H1 (cell line): ENCODE measurements around the gene PRR5L. TPM values are rescaled to one million over a fixed set of nuclear protein-coding genes. Genes with fewer than 3 reads are reported as not detected.

ENCODE experiments used
- EGR1 ChIP-seq: IDR thresholded peaks from 2 replicates; pipeline ENCODE4 v1.6.1; 2011; ENCODE audit warnings: low read depth, low read length, borderline replicate concordance
- FOSL1 ChIP-seq: IDR thresholded peaks from 2 replicates; pipeline ENCODE4 v1.6.1; 2011; ENCODE audit warnings: mild to moderate bottlenecking, low read depth, low read length, moderate library complexity; ENCODE audit not compliant: insufficient read depth
- JUN ChIP-seq: IDR thresholded peaks from 2 replicates; pipeline ENCODE4 v1.6.1; 2011; ENCODE audit warnings: low read depth, mild to moderate bottlenecking, improper control_type of control experiment, low read length
- RXRA ChIP-seq: IDR thresholded peaks from 2 replicates; pipeline ENCODE4 v1.6.1; 2011; ENCODE audit warnings: low read depth, mild to moderate bottlenecking, low read length, moderate library complexity; ENCODE audit not compliant: insufficient read depth
- TCF12 ChIP-seq: IDR thresholded peaks from 2 replicates; pipeline ENCODE4 v1.6.1; 2011; ENCODE audit warnings: low read depth, mild to moderate bottlenecking, low read length
- YY1 ChIP-seq: IDR thresholded peaks from 2 replicates; pipeline ENCODE4 v1.6.1; 2011; ENCODE audit warnings: low read depth, mild to moderate bottlenecking, low read length
- polyA plus RNA-seq, 7 experiments: library from polyadenylated mRNA; depleted of rRNA in 3 of 7; stranded (reverse) in 5 of 7; unstranded in 2 of 7; fragments of >200 nt in 5 of 7; fragments of 200-250 nt in 2 of 7; gene quantifications; 1 replicate in 5 of 7; 2 replicates in 1 of 7; 4 replicates in 1 of 7; pipeline versions ENCODE4 v1.2.1 to v1.2.3, GENCODE V29; 2011 to 2013; ENCODE audit warnings: missing spikeins in 2 of 7, mixed read lengths in 2 of 7
- total RNA-seq: library from RNA; stranded (reverse); fragmentation: NEBNext Ultra II Directional; extraction: Animal tissue kit (Norgen Biotek cat#: 25700); gene quantifications from 2 replicates; pipeline ENCODE4 v1.2.1, GENCODE V29; 2021
- TF ChIP-seq, protein P1 (sequence below): fragments of 300-600 bp; sonication (generic); IDR thresholded peaks from 2 replicates; pipeline ENCODE4 v1.7.1; 2012; ENCODE audit warnings: low read length, moderate library complexity, mild to moderate bottlenecking, inconsistent platforms; ENCODE audit not compliant: insufficient replicate concordance
- TF ChIP-seq, protein P2 (sequence below): IDR thresholded peaks from 2 replicates; pipeline ENCODE4 v1.6.1; 2011; ENCODE audit warnings: low read length, improper control_type of control experiment

The PRR5L gene
- total and polyA plus RNA-seq, 2 of the 8 experiments (the other 6 are each of a cell fraction or from before 2014, with no cell fraction given), result 6.6 to 10.1 TPM

DNA sequence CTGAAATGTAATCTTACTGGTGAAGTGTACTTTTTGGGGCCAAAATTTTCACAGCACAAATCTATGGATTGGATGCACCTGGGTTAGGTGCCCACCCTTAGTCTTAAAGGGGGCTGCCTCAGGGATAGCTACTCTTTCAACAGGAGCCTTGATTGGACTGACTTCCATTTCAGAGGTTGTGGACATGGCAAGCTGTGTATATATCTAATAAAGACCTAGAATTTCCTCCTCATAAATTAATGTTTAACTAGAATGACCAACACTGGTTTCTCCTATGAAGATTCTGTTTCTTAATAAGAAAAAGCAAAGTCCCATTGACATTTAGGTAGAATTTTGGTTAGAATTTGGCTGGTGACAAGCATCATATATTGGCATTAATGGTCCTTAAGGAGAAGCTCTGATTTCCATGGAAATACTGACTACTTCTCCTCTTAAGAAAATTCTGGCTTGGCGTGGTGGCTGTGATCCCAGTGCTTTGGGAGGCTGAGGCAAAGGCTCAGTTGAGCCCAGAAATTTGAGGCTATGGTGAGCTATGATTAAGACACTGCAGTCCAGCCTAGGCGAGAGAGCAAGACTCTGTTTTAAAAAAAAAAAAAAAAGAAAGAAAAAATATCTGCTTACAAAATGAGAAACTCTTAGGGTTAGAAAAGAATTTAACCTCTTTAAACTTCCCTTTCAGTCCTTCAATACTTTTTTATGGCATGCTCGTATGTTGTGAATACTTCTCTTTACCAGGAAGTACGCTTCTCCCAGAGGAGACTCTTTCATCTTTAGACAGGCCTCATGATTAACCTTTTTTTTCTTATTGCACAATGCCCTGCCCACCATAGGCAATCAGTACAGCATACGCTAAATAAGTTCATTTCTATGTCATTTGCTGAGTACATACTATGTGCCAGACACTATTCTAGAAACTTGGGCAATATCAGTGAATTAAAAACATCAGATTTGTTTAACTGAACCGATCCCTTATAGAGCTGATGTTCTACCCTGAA lies 77.2 kb downstream of the PRR5L start (continued):
- TF ChIP-seq, protein P1, sequence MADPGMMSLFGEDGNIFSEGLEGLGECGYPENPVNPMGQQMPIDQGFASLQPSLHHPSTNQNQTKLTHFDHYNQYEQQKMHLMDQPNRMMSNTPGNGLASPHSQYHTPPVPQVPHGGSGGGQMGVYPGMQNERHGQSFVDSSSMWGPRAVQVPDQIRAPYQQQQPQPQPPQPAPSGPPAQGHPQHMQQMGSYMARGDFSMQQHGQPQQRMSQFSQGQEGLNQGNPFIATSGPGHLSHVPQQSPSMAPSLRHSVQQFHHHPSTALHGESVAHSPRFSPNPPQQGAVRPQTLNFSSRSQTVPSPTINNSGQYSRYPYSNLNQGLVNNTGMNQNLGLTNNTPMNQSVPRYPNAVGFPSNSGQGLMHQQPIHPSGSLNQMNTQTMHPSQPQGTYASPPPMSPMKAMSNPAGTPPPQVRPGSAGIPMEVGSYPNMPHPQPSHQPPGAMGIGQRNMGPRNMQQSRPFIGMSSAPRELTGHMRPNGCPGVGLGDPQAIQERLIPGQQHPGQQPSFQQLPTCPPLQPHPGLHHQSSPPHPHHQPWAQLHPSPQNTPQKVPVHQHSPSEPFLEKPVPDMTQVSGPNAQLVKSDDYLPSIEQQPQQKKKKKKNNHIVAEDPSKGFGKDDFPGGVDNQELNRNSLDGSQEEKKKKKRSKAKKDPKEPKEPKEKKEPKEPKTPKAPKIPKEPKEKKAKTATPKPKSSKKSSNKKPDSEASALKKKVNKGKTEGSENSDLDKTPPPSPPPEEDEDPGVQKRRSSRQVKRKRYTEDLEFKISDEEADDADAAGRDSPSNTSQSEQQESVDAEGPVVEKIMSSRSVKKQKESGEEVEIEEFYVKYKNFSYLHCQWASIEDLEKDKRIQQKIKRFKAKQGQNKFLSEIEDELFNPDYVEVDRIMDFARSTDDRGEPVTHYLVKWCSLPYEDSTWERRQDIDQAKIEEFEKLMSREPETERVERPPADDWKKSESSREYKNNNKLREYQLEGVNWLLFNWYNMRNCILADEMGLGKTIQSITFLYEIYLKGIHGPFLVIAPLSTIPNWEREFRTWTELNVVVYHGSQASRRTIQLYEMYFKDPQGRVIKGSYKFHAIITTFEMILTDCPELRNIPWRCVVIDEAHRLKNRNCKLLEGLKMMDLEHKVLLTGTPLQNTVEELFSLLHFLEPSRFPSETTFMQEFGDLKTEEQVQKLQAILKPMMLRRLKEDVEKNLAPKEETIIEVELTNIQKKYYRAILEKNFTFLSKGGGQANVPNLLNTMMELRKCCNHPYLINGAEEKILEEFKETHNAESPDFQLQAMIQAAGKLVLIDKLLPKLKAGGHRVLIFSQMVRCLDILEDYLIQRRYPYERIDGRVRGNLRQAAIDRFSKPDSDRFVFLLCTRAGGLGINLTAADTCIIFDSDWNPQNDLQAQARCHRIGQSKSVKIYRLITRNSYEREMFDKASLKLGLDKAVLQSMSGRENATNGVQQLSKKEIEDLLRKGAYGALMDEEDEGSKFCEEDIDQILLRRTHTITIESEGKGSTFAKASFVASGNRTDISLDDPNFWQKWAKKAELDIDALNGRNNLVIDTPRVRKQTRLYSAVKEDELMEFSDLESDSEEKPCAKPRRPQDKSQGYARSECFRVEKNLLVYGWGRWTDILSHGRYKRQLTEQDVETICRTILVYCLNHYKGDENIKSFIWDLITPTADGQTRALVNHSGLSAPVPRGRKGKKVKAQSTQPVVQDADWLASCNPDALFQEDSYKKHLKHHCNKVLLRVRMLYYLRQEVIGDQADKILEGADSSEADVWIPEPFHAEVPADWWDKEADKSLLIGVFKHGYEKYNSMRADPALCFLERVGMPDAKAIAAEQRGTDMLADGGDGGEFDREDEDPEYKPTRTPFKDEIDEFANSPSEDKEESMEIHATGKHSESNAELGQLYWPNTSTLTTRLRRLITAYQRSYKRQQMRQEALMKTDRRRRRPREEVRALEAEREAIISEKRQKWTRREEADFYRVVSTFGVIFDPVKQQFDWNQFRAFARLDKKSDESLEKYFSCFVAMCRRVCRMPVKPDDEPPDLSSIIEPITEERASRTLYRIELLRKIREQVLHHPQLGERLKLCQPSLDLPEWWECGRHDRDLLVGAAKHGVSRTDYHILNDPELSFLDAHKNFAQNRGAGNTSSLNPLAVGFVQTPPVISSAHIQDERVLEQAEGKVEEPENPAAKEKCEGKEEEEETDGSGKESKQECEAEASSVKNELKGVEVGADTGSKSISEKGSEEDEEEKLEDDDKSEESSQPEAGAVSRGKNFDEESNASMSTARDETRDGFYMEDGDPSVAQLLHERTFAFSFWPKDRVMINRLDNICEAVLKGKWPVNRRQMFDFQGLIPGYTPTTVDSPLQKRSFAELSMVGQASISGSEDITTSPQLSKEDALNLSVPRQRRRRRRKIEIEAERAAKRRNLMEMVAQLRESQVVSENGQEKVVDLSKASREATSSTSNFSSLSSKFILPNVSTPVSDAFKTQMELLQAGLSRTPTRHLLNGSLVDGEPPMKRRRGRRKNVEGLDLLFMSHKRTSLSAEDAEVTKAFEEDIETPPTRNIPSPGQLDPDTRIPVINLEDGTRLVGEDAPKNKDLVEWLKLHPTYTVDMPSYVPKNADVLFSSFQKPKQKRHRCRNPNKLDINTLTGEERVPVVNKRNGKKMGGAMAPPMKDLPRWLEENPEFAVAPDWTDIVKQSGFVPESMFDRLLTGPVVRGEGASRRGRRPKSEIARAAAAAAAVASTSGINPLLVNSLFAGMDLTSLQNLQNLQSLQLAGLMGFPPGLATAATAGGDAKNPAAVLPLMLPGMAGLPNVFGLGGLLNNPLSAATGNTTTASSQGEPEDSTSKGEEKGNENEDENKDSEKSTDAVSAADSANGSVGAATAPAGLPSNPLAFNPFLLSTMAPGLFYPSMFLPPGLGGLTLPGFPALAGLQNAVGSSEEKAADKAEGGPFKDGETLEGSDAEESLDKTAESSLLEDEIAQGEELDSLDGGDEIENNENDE, result no peak
- TF ChIP-seq YY1 (no peak), RXRA (no peak), EGR1 (no peak), TCF12 (no peak), JUN (no peak), FOSL1 (no peak)
- TF ChIP-seq, protein P2, sequence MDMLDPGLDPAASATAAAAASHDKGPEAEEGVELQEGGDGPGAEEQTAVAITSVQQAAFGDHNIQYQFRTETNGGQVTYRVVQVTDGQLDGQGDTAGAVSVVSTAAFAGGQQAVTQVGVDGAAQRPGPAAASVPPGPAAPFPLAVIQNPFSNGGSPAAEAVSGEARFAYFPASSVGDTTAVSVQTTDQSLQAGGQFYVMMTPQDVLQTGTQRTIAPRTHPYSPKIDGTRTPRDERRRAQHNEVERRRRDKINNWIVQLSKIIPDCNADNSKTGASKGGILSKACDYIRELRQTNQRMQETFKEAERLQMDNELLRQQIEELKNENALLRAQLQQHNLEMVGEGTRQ, result no peak
